Measurements from ENCODE around the gene FTCDNL1. TPM values are rescaled to one million over a fixed set of nuclear protein-coding genes. Genes with fewer than 3 reads are reported as not detected.
A peak's percentile ranks its signal among the peaks of the same experiment; 100 is the strongest.

FTCDNL1 gene
- total RNA-seq, 6 experiments from 2014 or later = 2.7 to 8.7 (median 6.7) TPM

- Histone ChIP-seq H3K27ac (no peak overlapping the region), H3K4me1 (no peaks in the 10 kb centered on the region), H3K9me3 (no peaks in the 10 kb centered on the region), H3K4me3 (no peak overlapping the region), H3K36me3 (no peaks in the 10 kb centered on the region), H3K27me3 (no peaks in the 10 kb centered on the region)
- no peak for TF ChIP-seq CTCF (IDR thresholded peaks at IDR 0.05)
- no peak for TF ChIP-seq POLR2A (IDR thresholded peaks at IDR 0.05)
- intact Hi-C loops (cut with DNase I) = no loop called here
- ATAC-seq (no peak), DNase-seq (no peak)
- 67% methylated on average over 1 of the region's 1 CpG for WGBS (ENCODE audit: insufficient coverage, low coverage, low lambda C conversion rate, missing lambda C conversion rate)
Observed at GRCh38 chr2:199727306-199727705, 123.7 kb downstream of the FTCDNL1 start.

- intact Hi-C loops (cut with DNase I) = no loop called here
Observed at GRCh38 chr2:199718074-199718473, 132.9 kb downstream of the FTCDNL1 start.

GRCh38 chr2:199717587-199717907 lies 133.4 kb downstream of the FTCDNL1 start:
- H3K4me1 ChIP-seq = no peaks in the 10 kb centered on the region
- intact Hi-C loops (cut with DNase I) = no loop called here
- no peak for DNase-seq
- no peak for TF ChIP-seq POLR2A (IDR thresholded peaks at IDR 0.05)
- TF ChIP-seq CTCF (IDR thresholded peaks at IDR 0.05) = no peak
- no peak for ATAC-seq
- H3K4me3 ChIP-seq = no peak overlapping the region
- no peaks in the 10 kb centered on the region for H3K27me3 ChIP-seq
- no peak overlapping the region for H3K27ac ChIP-seq
- H3K36me3 ChIP-seq = no peaks in the 10 kb centered on the region
- no peaks in the 10 kb centered on the region for H3K9me3 ChIP-seq

More at GRCh38 chr2:199718074-199718473, 132.9 kb downstream of the FTCDNL1 start:
- DNase-seq = no peak
- Histone ChIP-seq H3K4me3 (no peak overlapping the region), H3K9me3 (no peaks in the 10 kb centered on the region), H3K4me1 (no peaks in the 10 kb centered on the region), H3K27ac (no peak overlapping the region), H3K36me3 (no peaks in the 10 kb centered on the region), H3K27me3 (no peaks in the 10 kb centered on the region)
- 50% methylated on average over 4 of the region's 4 CpGs for WGBS (ENCODE audit: insufficient coverage, low coverage, low lambda C conversion rate, missing lambda C conversion rate)
- TF ChIP-seq CTCF (IDR thresholded peaks at IDR 0.05) = no peak
- TF ChIP-seq POLR2A (IDR thresholded peaks at IDR 0.05) = no peak
- peak in 2 of 4 donors; percentile 39 to 64 for ATAC-seq

GRCh38 chr2:199716807-199717586 lies 134.0 kb downstream of the FTCDNL1 start:
- Histone ChIP-seq H3K4me1 (no peaks in the 10 kb centered on the region), H3K27me3 (no peaks in the 10 kb centered on the region), H3K9me3 (no peaks in the 10 kb centered on the region), H3K4me3 (no peak overlapping the region), H3K36me3 (no peaks in the 10 kb centered on the region), H3K27ac (no peak overlapping the region)
- WGBS (ENCODE audit: insufficient coverage, low coverage, low lambda C conversion rate, missing lambda C conversion rate) = 33% methylated on average over 4 of the region's 4 CpGs
- DNase-seq = no peak
- intact Hi-C loops (cut with DNase I) = no loop called here
- ATAC-seq = no peak
- TF ChIP-seq POLR2A (IDR thresholded peaks at IDR 0.05) (no peak), CTCF (IDR thresholded peaks at IDR 0.05) (no peak)
